ENCODE results near the gene CYS1.
"Not testable (repeated sequence)": the region's sequence is repeated elsewhere in the genome, so short reads cannot be mapped to it uniquely, and the experiment has no call there.

The CYS1 gene

GRCh38 chr2:10043906-10044601 is 36.2 kb downstream of the CYS1 start:
- peak; percentile 91 for DNase-seq

- peak; percentile 85 for DNase-seq
Measured at GRCh38 chr2:10043256-10043905, 36.8 kb downstream of the CYS1 start, which contains the start of gene KLF11. Gene KLF11 (plus strand): TSS chr2:10043550. CDS start chr2:10043717, 167 bp downstream.

DNA sequence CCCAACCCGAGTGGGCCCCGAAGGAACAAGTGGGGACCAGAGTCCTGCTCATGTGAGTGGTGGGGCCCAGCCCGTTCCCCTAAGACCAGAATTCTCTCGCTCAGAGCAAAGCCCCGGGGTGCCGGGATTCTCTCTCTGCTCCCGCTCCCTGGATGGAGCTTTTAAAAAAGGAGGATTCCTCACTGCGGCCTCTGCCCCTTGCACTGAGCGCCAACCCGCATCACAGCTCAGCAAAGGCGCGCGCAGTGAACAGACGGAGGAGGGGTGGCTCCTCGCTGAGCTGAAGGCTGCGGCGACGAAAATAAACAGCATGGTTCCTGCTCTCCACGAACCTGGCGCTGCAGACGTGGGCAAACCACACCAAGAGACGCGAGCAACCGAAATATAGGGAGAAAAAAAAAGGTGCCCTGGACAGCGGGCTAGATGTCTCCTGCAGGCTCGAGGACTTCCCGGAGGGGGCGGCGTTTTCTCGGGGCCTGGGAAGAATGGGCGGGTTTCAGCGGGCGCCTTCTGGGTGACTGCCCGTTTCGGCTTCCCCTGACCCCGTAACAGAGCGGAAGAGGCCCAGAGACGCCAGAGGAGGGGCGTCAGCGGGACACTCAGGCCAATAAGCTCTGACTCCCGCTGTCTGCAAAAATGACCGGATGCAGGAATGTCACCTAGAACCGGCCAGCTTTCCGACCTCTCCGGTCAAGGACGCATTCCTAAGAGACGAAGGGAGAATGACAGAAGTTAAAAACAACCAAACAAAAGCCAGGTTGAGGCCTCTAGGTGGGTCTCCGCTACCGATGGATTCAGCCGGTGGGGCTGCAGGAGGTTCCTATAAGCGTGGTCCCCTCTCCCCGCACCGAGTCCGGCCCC is 37.7 kb downstream of the CYS1 start:
- peak; percentile 39 for DNase-seq

DNA sequence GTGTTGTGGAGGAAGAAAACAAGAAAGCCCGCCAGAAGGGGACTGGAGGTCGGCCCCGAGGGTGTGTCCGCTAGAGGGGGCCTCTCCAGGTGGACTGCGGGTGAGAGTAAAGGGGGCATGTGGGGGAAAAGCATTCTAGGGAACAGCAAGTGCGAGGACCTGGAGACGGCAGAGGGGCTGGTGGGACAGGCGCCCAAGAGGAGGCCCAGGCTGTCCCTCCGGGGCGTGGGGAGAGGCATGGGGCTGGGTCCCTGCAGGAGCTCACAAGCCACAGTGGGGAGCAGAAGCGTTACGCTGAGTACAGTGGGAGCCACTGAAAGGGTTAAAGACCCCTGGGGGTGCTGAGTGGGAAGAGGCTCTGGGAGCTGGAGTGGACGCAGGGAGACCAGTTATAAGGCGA is 38.5 kb downstream of the CYS1 start:
- no peak for DNase-seq

- no peak for DNase-seq
Measured at GRCh38 chr2:10039658-10040410, 40.4 kb downstream of the CYS1 start.

DNA sequence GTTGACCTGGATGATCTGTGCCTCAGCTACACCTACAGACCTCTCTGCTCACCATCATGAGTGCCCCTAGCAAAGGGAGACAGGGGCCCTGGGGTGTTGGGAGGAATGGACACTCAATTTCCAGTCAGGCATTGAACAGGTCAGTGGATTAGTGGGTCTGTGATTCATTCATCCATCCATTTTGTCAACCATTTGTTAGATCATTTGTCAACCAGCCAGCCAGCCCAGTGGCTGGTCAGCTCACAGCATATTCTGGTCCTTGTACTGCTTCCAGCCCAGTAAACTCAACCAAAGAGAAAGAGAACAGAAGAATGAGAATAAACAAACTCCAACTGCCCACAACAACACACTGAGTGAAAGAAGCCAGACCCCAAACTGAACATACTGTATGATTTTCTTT is 41.5 kb downstream of the CYS1 start:
- DNase-seq, result no peak

DNA sequence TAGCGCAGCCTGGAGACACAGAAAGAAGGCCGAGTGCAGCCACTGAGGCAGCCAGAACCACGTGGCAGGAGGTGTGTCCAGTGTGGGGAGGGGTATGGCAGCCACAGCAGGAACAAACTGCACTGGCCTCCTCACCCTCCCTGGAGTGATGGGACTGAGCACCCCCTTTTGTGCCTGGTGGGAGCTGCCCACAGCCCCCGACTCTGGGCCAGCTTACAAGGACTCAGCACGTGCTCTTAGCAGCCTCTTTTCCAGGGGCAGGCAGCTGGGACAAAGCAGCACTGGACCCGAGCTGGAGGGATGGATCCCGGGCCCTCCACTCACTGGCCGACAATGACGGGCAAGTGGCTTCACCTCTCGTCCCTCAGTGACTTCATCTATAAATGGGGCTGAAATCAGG is 42.1 kb downstream of the CYS1 start:
- DNase-seq, result no peak

DNA sequence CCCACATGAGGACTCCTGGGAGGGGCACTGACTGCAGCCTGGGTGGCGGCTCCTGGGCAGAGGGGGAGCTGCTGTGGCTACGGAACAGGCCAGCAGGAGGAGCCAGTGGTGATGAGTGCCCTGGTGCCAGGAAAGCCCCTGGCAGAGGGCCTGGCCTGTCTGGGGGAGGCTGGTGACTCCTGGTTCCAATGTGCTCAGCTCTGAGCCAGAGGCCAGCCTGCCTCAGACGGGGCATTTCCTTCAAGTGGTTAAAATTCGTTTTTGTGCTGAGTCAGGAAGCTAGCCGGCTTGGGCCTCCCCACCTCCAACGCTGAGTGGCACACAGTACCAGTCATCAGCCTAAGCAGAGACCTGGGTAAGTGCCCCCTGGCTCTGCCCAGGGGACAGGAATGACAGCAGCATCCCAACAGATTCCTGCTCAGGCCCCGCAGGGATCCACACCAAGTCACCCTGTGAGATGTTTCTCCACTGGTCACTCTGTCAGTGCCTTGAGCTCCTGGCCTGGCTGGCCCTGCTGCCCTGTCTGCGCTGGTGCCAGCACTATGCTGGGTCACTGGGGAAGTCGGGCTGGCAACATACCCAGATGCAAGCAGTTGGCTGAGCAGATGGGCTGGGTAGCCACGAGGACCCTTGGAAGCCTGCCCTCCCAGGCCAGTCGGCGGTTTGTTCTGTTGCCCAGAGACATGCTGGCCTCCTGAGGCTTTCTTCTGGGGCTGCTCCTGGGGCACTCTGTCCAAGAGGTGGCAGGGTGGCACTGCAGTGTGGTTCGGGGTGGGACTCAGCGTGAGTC is 43.9 kb downstream of the CYS1 start:
- DNase-seq, result no peak

DNA sequence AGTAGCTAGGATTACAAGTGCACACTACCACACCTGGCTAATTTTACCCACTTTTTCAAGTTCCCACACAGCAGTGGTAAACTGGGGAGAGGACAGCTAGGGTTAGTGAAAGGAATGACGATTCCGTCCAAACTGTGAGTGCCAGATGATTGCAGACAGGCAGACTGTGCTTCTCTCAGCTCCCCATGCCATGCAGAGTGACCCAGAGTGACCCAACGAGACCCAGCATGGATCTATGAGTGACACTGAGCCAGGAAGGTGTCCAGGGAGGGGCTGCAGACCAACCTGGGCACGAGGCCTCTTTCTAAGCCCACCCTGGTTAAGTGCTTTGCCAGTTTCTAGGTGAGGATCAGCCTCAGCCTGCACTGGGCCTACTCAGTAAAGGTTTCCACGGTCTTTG is 44.6 kb downstream of the CYS1 start:
- DNase-seq, result no peak

GRCh38 chr2:10035053-10035422 is 45.2 kb downstream of the CYS1 start:
- no peak for DNase-seq

GRCh38 chr2:10034333-10035052 is 45.7 kb downstream of the CYS1 start:
- no peak for DNase-seq

DNA sequence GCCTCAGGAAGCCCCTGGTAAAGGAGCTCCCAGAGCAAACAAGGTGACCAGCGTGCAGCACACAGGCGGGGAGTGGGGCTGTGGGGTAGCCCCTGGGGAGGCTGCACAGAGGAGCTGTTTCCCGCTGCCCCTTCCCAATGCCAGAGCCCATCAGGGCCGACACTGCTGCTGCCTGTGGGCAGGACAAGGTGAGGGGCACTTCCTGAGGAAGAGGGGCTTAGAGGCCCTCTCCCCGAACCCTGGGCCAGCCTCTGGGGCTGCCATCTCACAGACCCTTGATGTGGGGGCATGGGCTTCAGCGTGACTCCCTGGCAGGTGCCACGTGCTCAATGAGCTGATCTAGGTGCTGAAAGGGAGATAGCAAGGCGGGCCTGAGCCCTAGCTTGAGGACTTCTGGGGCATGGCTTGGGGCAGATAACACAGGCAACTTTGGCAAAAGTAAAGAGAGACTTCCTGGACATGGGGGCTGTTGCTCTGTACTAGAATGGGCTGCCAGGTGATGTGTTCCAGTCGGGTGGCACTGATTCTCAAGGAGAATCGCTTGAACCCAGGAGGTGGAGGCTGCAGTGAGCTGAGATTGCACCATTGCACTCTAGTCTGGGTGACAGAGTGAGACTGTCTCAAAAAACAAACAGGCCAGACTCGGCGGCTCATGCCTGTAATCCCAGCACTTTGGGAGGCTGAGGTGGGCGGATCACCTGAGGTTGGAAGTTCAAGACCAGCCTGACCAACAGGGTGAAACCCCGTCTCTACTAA is 46.8 kb downstream of the CYS1 start:
- no peak for DNase-seq

DNA sequence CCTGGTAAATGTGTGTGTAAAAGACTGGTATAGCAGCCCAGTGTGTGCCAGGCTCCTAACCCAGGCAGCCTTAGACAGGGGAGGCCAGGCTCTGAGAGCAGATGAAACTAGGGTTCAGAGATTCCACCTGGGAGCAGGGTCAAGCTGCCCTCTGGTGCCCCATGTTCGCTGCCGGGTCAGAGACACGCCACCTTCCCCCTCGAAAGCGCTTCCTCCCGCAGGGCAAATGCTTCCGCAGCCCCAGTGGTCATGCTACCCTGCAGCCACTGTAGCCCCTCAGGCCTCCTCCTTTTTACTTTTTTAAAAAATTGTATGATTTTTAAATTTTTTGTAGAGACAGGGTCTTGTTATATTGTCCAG is 47.5 kb downstream of the CYS1 start:
- DNase-seq, result no peak

DNA sequence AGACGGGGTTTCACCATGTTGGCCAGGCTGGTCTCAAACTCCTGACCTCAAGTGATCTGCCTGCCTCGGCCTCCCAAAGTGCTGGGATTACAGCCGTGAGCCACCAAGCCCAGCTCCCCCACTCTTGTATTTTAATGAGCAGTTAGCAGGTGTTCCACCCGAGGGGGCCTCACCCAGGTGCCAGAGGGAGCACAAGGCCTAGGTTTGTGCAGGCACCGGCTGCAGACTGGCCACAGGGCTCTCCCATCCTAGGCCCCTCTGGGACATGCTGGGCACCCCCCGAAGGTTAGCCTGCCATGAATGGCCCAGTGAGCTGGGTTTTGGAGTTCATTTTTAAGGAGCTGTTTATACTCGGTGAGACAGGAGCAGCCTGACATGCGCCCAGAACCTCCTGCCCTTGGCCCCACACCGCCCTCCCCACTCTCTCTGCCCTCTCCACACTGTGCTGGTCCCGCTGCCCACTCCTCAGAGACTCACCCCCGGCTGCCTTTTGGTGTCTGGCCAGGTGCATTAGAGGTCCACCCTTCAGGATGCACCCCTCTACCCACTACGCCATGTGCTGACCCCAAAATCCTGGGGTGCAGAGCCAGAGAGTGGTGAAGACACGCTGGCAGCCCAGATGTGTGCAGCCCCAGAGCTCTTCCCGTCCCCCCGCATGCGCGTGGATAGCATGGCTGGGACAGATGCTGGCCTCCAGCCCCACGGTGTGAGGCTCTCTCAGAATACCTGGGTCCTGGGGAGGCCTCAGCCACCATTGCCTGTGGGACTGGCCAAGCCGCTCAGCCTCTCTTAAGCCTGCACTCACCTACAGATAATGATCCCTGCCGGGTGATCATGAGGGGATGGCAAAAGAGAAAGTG is 48.1 kb downstream of the CYS1 start:
- no peak for DNase-seq

- DNase-seq, result not testable (repeated sequence)
Measured at GRCh38 chr2:10030798-10031197, 49.4 kb downstream of the CYS1 start.

GRCh38 chr2:10030311-10030736 is 49.9 kb downstream of the CYS1 start:
- peak; percentile 75 for DNase-seq

DNA sequence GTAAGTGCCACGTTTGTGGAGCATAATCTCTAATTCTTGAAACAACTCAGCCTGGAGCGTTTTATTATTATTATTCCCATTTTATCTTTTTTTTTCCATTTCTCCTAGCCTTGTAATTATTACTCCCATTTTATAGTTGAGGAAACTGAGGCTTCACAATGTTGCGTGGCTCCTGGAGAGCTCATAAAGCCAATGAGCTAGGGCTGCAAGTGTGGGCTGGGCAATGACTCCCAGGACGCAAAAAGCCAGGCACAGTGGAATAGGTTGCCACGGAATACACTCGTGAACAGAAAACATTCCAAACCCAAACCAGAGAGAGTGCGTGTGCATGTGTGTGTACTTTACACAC is 50.4 kb downstream of the CYS1 start:
- DNase-seq, result no peak

DNA sequence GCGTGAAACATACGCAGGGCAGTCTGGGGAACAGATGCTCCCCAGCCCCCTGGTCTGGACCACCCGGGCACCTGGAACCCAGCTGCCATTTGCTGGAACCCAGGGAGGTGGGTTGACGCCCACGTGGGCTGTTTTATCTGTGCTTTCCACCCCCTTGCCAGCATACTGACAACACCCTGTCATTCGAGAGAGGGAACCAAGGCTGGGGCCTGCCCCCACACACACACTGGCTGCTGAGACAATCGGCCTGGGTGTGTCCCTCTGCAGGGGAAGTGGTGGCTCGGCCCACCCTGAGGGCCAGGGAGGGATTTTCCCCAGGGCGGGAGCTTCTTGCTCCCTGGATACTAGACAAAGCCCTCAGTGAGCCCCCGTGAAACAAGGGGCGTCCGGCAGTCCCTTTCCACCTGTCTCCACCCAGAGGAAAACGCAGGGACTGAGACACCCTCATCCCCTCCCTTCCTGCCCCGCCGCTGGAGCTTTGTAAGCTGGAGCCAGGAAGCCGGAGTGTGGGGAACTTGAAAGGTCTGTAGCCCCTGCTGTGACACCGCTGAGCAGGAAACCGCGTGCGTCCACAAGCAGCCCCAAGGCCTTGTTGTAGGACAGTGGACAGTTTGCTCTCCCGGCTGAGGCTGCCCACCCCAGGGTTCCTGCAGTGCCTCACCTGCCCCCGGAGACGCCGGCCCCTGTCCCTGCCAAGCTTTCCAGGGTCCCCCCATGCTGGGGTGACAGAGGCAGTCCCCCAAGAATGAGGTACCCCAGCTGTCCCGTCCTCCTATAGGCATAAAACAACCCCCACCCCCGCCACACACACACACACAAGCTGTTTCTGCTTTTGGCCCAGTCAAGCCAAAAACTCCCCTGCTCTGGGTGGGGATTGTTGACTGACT is 51.0 kb downstream of the CYS1 start:
- DNase-seq, result no peak
